ENCODE results near the gene TTC3. TPM values are rescaled to one million over a fixed set of nuclear protein-coding genes. Genes with fewer than 3 reads are reported as not detected.
A peak's percentile ranks its signal among the peaks of the same experiment; 100 is the strongest.

Gene TTC3
- total and polyA plus RNA-seq, 2 of the 13 experiments (the other 11 are each of a cell fraction or from before 2014, with no cell fraction given): 55.7 to 108 TPM

DNA sequence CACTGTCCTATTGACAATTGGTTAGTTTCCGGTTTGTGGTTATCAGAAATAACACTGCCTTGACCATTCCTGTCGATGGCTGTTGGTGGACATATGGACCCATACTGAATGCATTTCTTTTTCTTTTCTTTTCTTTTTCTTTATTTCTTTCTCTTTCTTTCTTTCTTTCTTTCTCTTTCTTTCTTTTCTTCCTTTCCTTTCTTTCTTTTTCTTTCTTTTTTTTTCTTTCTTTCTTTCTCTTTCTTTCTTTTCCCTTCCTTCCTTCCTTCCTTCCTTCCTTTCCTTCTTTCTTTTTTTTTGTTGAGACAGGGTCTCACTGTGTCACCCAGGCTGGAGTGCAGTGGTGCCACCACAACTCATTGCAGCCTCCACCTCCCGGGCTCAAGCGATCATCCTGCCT, 42.2 kb upstream of the TTC3 start:
- Histone ChIP-seq H3K4me3 (replicated peaks in 1 of 3; ENCODE audit: insufficient read depth in 1 of 3, low read depth in 2 of 3, low read length in 3 of 3) (no peak overlapping the region), H3K27me3 (ENCODE audit: control insufficient read depth in 1 of 2, insufficient read depth in 2 of 2, low read length in 2 of 2) (no peaks in the 10 kb centered on the region), H3K27ac (ENCODE audit: extremely low read length, insufficient read depth, low read length) (no peak overlapping the region), H3K36me3 (replicated peaks in 1 of 2; ENCODE audit: control insufficient read depth in 1 of 2, insufficient read depth in 2 of 2, low read length in 2 of 2) (no peaks in the 10 kb centered on the region), H3K9me3 (ENCODE audit: low read length) (no peaks in the 10 kb centered on the region), H4K20me1 (ENCODE audit: insufficient read depth, low read length) (no peaks in the 10 kb centered on the region), H3K4me2 (ENCODE audit: low read depth, low read length) (no peak overlapping the region), H3K9ac (ENCODE audit: insufficient read depth, low read depth, low read length) (no peak overlapping the region), H3K4me1 (ENCODE audit: insufficient read depth, low read length) (no peaks in the 10 kb centered on the region), H2AFZ (ENCODE audit: low read length) (no peak overlapping the region), H3K79me2 (ENCODE audit: insufficient read depth, low read length) (no peaks in the 10 kb centered on the region)
- ATAC-seq (no peak), DNase-seq (ENCODE audit: low spot score) (no peak), FAIRE-seq (no peak)
- CTCF ChIA-PET (ENCODE audit: low intra/inter-chr PET ratio, low total read pairs): no interaction called here
- intact Hi-C loops (cut with micrococcal nuclease; ENCODE audit: unreplicated experiment) (no loop called here), in situ Hi-C loops (cut with HindIII; ENCODE audit: extremely low pct_ligation_motif_present, low pct_unique_long_range_greater_than_20kb) (no loop called here)
- TF ChIP-seq ZNF407 (CRISPR knock-in tag; IDR thresholded peaks at IDR 0.05; ENCODE audit: not compliant biosample characterization) (no peak), MEIS1 (CRISPR knock-in tag; IDR thresholded peaks at IDR 0.05; ENCODE audit: borderline replicate concordance) (no peak), ZNF572 (CRISPR knock-in tag; IDR thresholded peaks at IDR 0.05) (no peak), PCBP2 (optimal IDR thresholded peaks at IDR 0.05; ENCODE audit: low read depth, low read length, poor library complexity, severe bottlenecking) (no peak), ZNF512 (CRISPR knock-in tag; IDR thresholded peaks at IDR 0.05) (0 out of 2 replicates have a peak, but pooled peaks have one; percentile 6)
- 86% methylated on average over 4 of the region's 4 CpGs for WGBS (ENCODE audit: low lambda C conversion rate)
- POLR2A ChIA-PET: no interaction called here
- no TSS peak for BruUV-seq (replicated peaks)

Measured in HepG2 (cell line).